HEK293 (cell line): ENCODE data around the gene SLC25A52.
A peak's percentile ranks its signal among the peaks of the same experiment; 100 is the strongest.

Source experiments
- CTCF ChIA-PET: fragments of 350-600 bp; formaldehyde crosslinking; extraction: SDS; loops from one replicate; lab custom pipeline; 2021; ENCODE audit warnings: antibody characterized with exemption; lab: Yijun Ruan, JAX
- POLR2A ChIA-PET: fragments of 300-600 bp; formaldehyde crosslinking; extraction: SDS; loops from one replicate; lab custom pipeline; 2020; ENCODE audit warnings: antibody characterized with exemption, inconsistent platforms; lab: Yijun Ruan, JAX
- H3K27ac ChIP-seq: fragments of 200-500 bp; sonication (Bioruptor generic); 2 replicates; pipeline ENCODE4 v1.5.1; 2014; ENCODE audit warnings: low read depth, low read length, control low read depth, inconsistent platforms; ENCODE audit errors: extremely low read depth
- H3K36me3 ChIP-seq, 2 experiments: fragments of 200-500 bp in 1 of 2; sonication (Bioruptor generic) in 1 of 2; 1 replicate in 1 of 2; 2 replicates in 1 of 2; pipeline ENCODE4 v1.5.1; 2014 to 2017; ENCODE audit warnings: inconsistent platforms in 2 of 2, low read length in 2 of 2; ENCODE audit not compliant: control insufficient read depth in 2 of 2, insufficient read depth in 1 of 2
- H3K4me1 ChIP-seq: fragments of 200-500 bp; sonication (Bioruptor generic); 2 replicates; pipeline ENCODE4 v1.5.1; 2014; ENCODE audit warnings: mild to moderate bottlenecking, low read length, inconsistent platforms; ENCODE audit not compliant: control insufficient read depth, insufficient read depth
- H3K4me3 ChIP-seq: 2 replicates; pipeline ENCODE4 v1.5.1; 2011; ENCODE audit warnings: low read depth, mild to moderate bottlenecking, control low read depth, low read length, moderate library complexity
- H3K9me3 ChIP-seq: fragments of 200-500 bp; sonication (Bioruptor generic); 2 replicates; pipeline ENCODE4 v1.5.1; 2014; ENCODE audit warnings: low read depth, low read length, inconsistent platforms; ENCODE audit not compliant: control insufficient read depth, insufficient read depth
- GLIS1 ChIP-seq: fragments of 450-650 bp; formaldehyde crosslinking; IDR thresholded peaks from 2 replicates; pipeline ENCODE4 v1.5.1; 2016; ENCODE audit warnings: missing biosample characterization, missing genetic modification characterization
- PBX3 ChIP-seq: sonication (generic); formaldehyde crosslinking; IDR thresholded peaks from 2 replicates; pipeline ENCODE4 v1.8.1; 2022; ENCODE audit warnings: mild to moderate bottlenecking, moderate library complexity, missing genetic modification reagents
- SCRT1 ChIP-seq: fragments of 450-650 bp; formaldehyde crosslinking; IDR thresholded peaks from 2 replicates; pipeline ENCODE4 v1.5.1; 2016; ENCODE audit warnings: missing biosample characterization, missing genetic modification characterization, borderline replicate concordance
- SETDB1 ChIP-seq: IDR thresholded peaks from one replicate; pipeline ENCODE4 v1.6.1; 2017; ENCODE audit warnings: mild to moderate bottlenecking, low read length, moderate library complexity, mixed read lengths; ENCODE audit not compliant: insufficient read length
- TSHZ1 ChIP-seq: fragments of 450-650 bp; formaldehyde crosslinking; IDR thresholded peaks from 2 replicates; pipeline ENCODE4 v1.5.1; 2016; ENCODE audit warnings: missing biosample characterization, missing genetic modification characterization, borderline replicate concordance
- ZFP3 ChIP-seq: fragments of 450-650 bp; formaldehyde crosslinking; IDR thresholded peaks from 2 replicates; pipeline ENCODE4 v1.5.1; 2016; ENCODE audit warnings: low read depth, missing biosample characterization, missing genetic modification characterization
- ZNF140 ChIP-seq: fragments of 450-650 bp; formaldehyde crosslinking; IDR thresholded peaks from 2 replicates; pipeline ENCODE4 v1.5.1; 2016; ENCODE audit warnings: missing biosample characterization, missing genetic modification characterization
- ZNF202 ChIP-seq: fragments of 450-650 bp; formaldehyde crosslinking; IDR thresholded peaks from 2 replicates; pipeline ENCODE4 v1.5.1; 2016; ENCODE audit warnings: missing biosample characterization, missing genetic modification characterization, borderline replicate concordance
- ZNF266 ChIP-seq: fragments of 450-650 bp; formaldehyde crosslinking; IDR thresholded peaks from 2 replicates; pipeline ENCODE4 v1.5.1; 2016; ENCODE audit warnings: missing biosample characterization, missing genetic modification characterization, low read depth
- ZNF350 ChIP-seq: fragments of 450-650 bp; formaldehyde crosslinking; IDR thresholded peaks from 2 replicates; pipeline ENCODE4 v1.5.0; 2017; ENCODE audit warnings: missing biosample characterization, mild to moderate bottlenecking, missing genetic modification characterization
- ZNF404 ChIP-seq: fragments of 450-650 bp; formaldehyde crosslinking; IDR thresholded peaks from 2 replicates; pipeline ENCODE4 v1.5.1; 2017; ENCODE audit warnings: missing biosample characterization, missing genetic modification characterization
- ZNF510 ChIP-seq: fragments of 450-650 bp; formaldehyde crosslinking; IDR thresholded peaks from 2 replicates; pipeline ENCODE4 v1.5.1; 2018; ENCODE audit warnings: mild to moderate bottlenecking, missing genetic modification characterization, missing biosample characterization; ENCODE audit not compliant: insufficient replicate concordance
- ZNF529 ChIP-seq: fragments of 450-650 bp; formaldehyde crosslinking; IDR thresholded peaks from 2 replicates; pipeline ENCODE4 v1.5.1; 2017; ENCODE audit warnings: missing genetic modification characterization, missing biosample characterization; ENCODE audit not compliant: insufficient replicate concordance
- ZNF670 ChIP-seq: fragments of 450-650 bp; formaldehyde crosslinking; IDR thresholded peaks from 2 replicates; pipeline ENCODE4 v1.5.1; 2016; ENCODE audit warnings: missing biosample characterization, missing genetic modification characterization, low read depth
- TF ChIP-seq, protein P1 (sequence below): fragments of 450-650 bp; formaldehyde crosslinking; IDR thresholded peaks from 2 replicates; pipeline ENCODE4 v1.5.1; 2016; ENCODE audit warnings: missing biosample characterization, missing genetic modification characterization
- TF ChIP-seq, protein P2 (sequence below): fragments of 450-650 bp; formaldehyde crosslinking; conservative IDR thresholded peaks from 2 replicates; pipeline ENCODE4 v1.5.1; 2016; ENCODE audit warnings: low read depth, missing biosample characterization, missing genetic modification characterization
- TF ChIP-seq, protein P3 (sequence below): fragments of 450-650 bp; formaldehyde crosslinking; IDR thresholded peaks from 2 replicates; pipeline ENCODE4 v1.5.1; 2016; ENCODE audit warnings: missing biosample characterization, missing genetic modification characterization

The SLC25A52 gene

GRCh38 chr18:31738460-31739407 lies 21.9 kb downstream of the SLC25A52 start:
- no peak overlapping the region for H3K4me3 ChIP-seq
- CTCF ChIA-PET: interaction anchor here (0.8 to 9.5 kb wide), 7 partner anchors 11 to 248 kb away, joined by 3 to 80 read pairs (median 5); no protein-coding TSS in a partner anchor
- H3K4me1 ChIP-seq: no peaks in the 10 kb centered on the region
- no peaks in the 10 kb centered on the region for H3K36me3 ChIP-seq
- no peaks in the 10 kb centered on the region for H3K9me3 ChIP-seq
- POLR2A ChIA-PET: interaction anchor here (0.6 kb wide), 1 partner anchor 289 kb away, joined by 5 read pairs; no protein-coding TSS in a partner anchor
- no peak for TF ChIP-seq ZNF670
- no peak for TF ChIP-seq PBX3
- no peak for TF ChIP-seq ZNF529
- TF ChIP-seq SETDB1: peak; percentile 93
- no peak for TF ChIP-seq ZNF140 (tag by site-specific recombination)
- no peak for TF ChIP-seq ZNF510 (tag by site-specific recombination)
- no peak for TF ChIP-seq SCRT1 (tag by site-specific recombination)
- TF ChIP-seq, all 188 proteins: peak for 1
- H3K27ac ChIP-seq: no peak overlapping the region

GRCh38 chr18:31736630-31737029 lies 24.1 kb downstream of the SLC25A52 start:
- Histone ChIP-seq H3K4me3 (no peak overlapping the region), H3K27ac (no peak overlapping the region), H3K9me3 (no peaks in the 10 kb centered on the region), H3K36me3 (no peaks in the 10 kb centered on the region), H3K4me1 (no peaks in the 10 kb centered on the region)
- ChIA-PET CTCF (interaction anchor here (0.7 to 9.5 kb wide), 3 partner anchors 14 to 162 kb away, joined by 3 to 80 read pairs (median 3); no protein-coding TSS in a partner anchor), POLR2A (no interaction called here)
- TF ChIP-seq TSHZ1 (tag by site-specific recombination) (no peak), ZNF529 (no peak), ZNF404 (tag by site-specific recombination) (no peak), GLIS1 (tag by site-specific recombination) (no peak), ZFP3 (tag by site-specific recombination) (no peak), ZNF266 (tag by site-specific recombination) (no peak), ZNF202 (tag by site-specific recombination) (no peak), ZNF350 (no peak)
- TF ChIP-seq, protein P1, sequence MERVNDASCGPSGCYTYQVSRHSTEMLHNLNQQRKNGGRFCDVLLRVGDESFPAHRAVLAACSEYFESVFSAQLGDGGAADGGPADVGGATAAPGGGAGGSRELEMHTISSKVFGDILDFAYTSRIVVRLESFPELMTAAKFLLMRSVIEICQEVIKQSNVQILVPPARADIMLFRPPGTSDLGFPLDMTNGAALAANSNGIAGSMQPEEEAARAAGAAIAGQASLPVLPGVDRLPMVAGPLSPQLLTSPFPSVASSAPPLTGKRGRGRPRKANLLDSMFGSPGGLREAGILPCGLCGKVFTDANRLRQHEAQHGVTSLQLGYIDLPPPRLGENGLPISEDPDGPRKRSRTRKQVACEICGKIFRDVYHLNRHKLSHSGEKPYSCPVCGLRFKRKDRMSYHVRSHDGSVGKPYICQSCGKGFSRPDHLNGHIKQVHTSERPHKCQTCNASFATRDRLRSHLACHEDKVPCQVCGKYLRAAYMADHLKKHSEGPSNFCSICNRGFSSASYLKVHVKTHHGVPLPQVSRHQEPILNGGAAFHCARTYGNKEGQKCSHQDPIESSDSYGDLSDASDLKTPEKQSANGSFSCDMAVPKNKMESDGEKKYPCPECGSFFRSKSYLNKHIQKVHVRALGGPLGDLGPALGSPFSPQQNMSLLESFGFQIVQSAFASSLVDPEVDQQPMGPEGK: no peak
- TF ChIP-seq, protein P2, sequence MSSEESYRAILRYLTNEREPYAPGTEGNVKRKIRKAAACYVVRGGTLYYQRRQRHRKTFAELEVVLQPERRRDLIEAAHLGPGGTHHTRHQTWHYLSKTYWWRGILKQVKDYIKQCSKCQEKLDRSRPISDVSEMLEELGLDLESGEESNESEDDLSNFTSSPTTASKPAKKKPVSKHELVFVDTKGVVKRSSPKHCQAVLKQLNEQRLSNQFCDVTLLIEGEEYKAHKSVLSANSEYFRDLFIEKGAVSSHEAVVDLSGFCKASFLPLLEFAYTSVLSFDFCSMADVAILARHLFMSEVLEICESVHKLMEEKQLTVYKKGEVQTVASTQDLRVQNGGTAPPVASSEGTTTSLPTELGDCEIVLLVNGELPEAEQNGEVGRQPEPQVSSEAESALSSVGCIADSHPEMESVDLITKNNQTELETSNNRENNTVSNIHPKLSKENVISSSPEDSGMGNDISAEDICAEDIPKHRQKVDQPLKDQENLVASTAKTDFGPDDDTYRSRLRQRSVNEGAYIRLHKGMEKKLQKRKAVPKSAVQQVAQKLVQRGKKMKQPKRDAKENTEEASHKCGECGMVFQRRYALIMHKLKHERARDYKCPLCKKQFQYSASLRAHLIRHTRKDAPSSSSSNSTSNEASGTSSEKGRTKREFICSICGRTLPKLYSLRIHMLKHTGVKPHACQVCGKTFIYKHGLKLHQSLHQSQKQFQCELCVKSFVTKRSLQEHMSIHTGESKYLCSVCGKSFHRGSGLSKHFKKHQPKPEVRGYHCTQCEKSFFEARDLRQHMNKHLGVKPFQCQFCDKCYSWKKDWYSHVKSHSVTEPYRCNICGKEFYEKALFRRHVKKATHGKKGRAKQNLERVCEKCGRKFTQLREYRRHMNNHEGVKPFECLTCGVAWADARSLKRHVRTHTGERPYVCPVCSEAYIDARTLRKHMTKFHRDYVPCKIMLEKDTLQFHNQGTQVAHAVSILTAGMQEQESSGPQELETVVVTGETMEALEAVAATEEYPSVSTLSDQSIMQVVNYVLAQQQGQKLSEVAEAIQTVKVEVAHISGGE (tag by site-specific recombination): no peak
- TF ChIP-seq, protein P3, sequence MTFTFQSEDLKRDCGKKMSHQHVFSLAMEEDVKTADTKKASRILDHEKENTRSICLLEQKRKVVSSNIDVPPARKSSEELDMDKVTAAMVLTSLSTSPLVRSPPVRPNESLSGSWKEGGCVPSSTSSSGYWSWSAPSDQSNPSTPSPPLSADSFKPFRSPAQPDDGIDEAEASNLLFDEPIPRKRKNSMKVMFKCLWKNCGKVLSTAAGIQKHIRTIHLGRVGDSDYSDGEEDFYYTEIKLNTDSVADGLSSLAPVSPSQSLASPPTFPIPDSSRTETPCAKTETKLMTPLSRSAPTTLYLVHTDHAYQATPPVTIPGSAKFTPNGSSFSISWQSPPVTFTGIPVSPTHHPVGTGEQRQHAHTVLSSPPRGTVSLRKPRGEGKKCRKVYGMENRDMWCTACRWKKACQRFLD (tag by site-specific recombination): no peak
